HG03108 (cell line): Measurements from ENCODE around the gene PNO1.
"Not testable (repeated sequence)": the region's sequence is repeated elsewhere in the genome, so short reads cannot be mapped to it uniquely, and the experiment has no call there.

Experiments
- ATAC-seq: cut with Tn5 transposase; IDR thresholded peaks from one replicate; pipeline ENCODE4 v1.9.1; 2021; ENCODE audit warnings: moderate library complexity; ENCODE audit not compliant: unreplicated experiment

Gene PNO1

GRCh38 chr2:68156419-68156818 is 1.3 kb upstream of the PNO1 start:
- no peak for ATAC-seq

- ATAC-seq: peak; percentile 23
Observed at GRCh38 chr2:68157002-68157401, 686 bp upstream of the PNO1 start.

- no peak for ATAC-seq
Observed at GRCh38 chr2:68158134-68158447, 403 bp downstream of the PNO1 start.

- no peak for ATAC-seq
Observed at GRCh38 chr2:68163641-68164040, 6.0 kb downstream of the PNO1 start.

GRCh38 chr2:68167186-68167585 is 9.5 kb downstream of the PNO1 start:
- no peak for ATAC-seq

- no peak for ATAC-seq
Observed at GRCh38 chr2:68169308-68169707, 11.6 kb downstream of the PNO1 start.

GRCh38 chr2:68171146-68171545 is 13.5 kb downstream of the PNO1 start:
- ATAC-seq: no peak

GRCh38 chr2:68171684-68172083 is 14.0 kb downstream of the PNO1 start:
- ATAC-seq: no peak

GRCh38 chr2:68172521-68172920 is 14.8 kb downstream of the PNO1 start:
- no peak for ATAC-seq

GRCh38 chr2:68172990-68173700 is 15.5 kb downstream of the PNO1 start:
- no peak for ATAC-seq

- not testable (repeated sequence) for ATAC-seq
Observed at GRCh38 chr2:68175210-68175609, 17.5 kb downstream of the PNO1 start.

GRCh38 chr2:68176657-68177056 is 19.0 kb downstream of the PNO1 start:
- no peak for ATAC-seq

- ATAC-seq: no peak
Observed at GRCh38 chr2:68177541-68177940, 19.9 kb downstream of the PNO1 start.

GRCh38 chr2:68178432-68178831 is 20.7 kb downstream of the PNO1 start:
- ATAC-seq: no peak

GRCh38 chr2:68178954-68179627 is 21.4 kb downstream of the PNO1 start:
- ATAC-seq: no peak

GRCh38 chr2:68182902-68183301 is 25.2 kb downstream of the PNO1 start:
- no peak for ATAC-seq

- ATAC-seq: no peak
Observed at GRCh38 chr2:68185541-68186164, 28.0 kb downstream of the PNO1 start.

- ATAC-seq: no peak
Observed at GRCh38 chr2:68187329-68187728, 29.6 kb downstream of the PNO1 start.

GRCh38 chr2:68188831-68189230 is 31.1 kb downstream of the PNO1 start:
- no peak for ATAC-seq

- no peak for ATAC-seq
Observed at GRCh38 chr2:68189991-68190784, 32.5 kb downstream of the PNO1 start.

GRCh38 chr2:68190991-68191731 is 33.5 kb downstream of the PNO1 start:
- ATAC-seq: no peak
